AG10803 (cell line): ENCODE results near the gene DYNC1I1.
A peak's percentile ranks its signal among the peaks of the same experiment; 100 is the strongest.

Experiments
- DNase-seq: peaks from one replicate; pipeline ENCODE4 v3.0.0; 2010; ENCODE audit warnings: low read depth
- H3K4me3 ChIP-seq: 2 replicates; pipeline ENCODE4 v1.5.1; 2011; ENCODE audit warnings: mild to moderate bottlenecking, low read length, control low read depth
- CTCF ChIP-seq: conservative IDR thresholded peaks from 2 replicates; pipeline ENCODE4 v1.5.1; 2011; ENCODE audit warnings: mild to moderate bottlenecking, low read length, control low read depth, inconsistent platforms

The DYNC1I1 gene

GRCh38 chr7:96009148-96009547 lies 236.8 kb downstream of the DYNC1I1 start:
- no peak overlapping the region for H3K4me3 ChIP-seq
- no peak for TF ChIP-seq CTCF
- DNase-seq = no peak

GRCh38 chr7:96013836-96014235 lies 241.5 kb downstream of the DYNC1I1 start:
- DNase-seq = no peak
- no peak overlapping the region for H3K4me3 ChIP-seq
- TF ChIP-seq CTCF = no peak

- DNase-seq = no peak
- H3K4me3 ChIP-seq = no peak overlapping the region
- no peak for TF ChIP-seq CTCF
Observed at GRCh38 chr7:96014617-96015016, 242.3 kb downstream of the DYNC1I1 start.

GRCh38 chr7:96016056-96016586 lies 243.8 kb downstream of the DYNC1I1 start:
- peak; percentile 64 for DNase-seq
- TF ChIP-seq CTCF = no peak
- H3K4me3 ChIP-seq = no peak overlapping the region

GRCh38 chr7:96016735-96017134 lies 244.4 kb downstream of the DYNC1I1 start:
- H3K4me3 ChIP-seq = no peak overlapping the region
- TF ChIP-seq CTCF = no peak
- no peak for DNase-seq

GRCh38 chr7:96017877-96018276 lies 245.5 kb downstream of the DYNC1I1 start:
- no peak for DNase-seq
- TF ChIP-seq CTCF = no peak
- H3K4me3 ChIP-seq = no peak overlapping the region

- DNase-seq = peak; percentile 17
- no peak for TF ChIP-seq CTCF
- no peak overlapping the region for H3K4me3 ChIP-seq
Observed at GRCh38 chr7:96021568-96021967, 249.2 kb downstream of the DYNC1I1 start.
